NCI-H82 (cell line): ENCODE results near the gene MGAT4A.
"Not testable (repeated sequence)": the region's sequence is repeated elsewhere in the genome, so short reads cannot be mapped to it uniquely, and the experiment has no call there.

Experiments
- DNase-seq: peaks from one replicate; lab custom pipeline; 2025; lab: John Stamatoyannopoulos, UW

Gene MGAT4A

DNA sequence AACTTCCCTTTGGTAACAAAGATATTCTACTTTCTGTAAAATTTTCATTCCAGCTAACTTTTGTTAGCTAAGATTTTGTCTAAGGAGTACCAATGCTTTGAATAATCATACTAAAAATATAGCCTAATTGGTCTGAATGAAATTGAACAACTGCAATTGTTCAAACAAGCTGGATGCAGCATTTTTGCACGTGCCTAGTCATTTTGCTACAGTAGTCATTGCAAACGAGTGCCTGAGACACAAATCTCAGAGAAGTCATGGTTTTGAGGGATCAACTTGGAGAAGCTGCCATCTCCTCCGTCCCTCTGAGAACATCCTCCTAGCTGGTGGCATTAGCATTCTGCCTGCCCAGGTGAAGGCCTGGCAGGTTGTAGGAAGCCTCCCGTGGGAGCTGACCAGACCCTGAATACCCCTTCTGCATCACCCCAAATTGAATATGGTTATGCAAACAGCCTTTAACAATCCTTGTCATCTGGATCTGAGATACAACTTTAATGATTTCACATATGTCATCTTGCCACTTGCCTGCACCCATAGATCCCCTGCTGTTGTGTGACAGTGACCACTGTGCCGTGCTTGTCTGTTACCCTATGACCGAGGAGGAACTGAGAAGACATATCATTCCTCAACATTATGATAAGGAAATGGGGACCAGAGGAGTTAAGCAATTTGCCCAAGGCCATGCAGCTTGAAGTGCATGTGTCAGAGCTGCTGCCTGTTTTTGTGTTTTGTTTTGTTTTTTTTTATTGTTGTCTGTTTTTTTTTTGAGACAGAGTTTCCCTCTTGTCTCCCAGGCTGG is 29.1 kb upstream of the MGAT4A start:
- no peak for DNase-seq

GRCh38 chr2:98759338-98759737 is 28.4 kb upstream of the MGAT4A start:
- DNase-seq, result no peak

- no peak for DNase-seq
Measured at GRCh38 chr2:98757904-98758421, 27.0 kb upstream of the MGAT4A start.

GRCh38 chr2:98753801-98754200 is 22.9 kb upstream of the MGAT4A start:
- DNase-seq, result no peak

GRCh38 chr2:98752711-98753110 is 21.8 kb upstream of the MGAT4A start:
- DNase-seq, result not testable (repeated sequence)

- no peak for DNase-seq
Measured at GRCh38 chr2:98751748-98752147, 20.8 kb upstream of the MGAT4A start.

DNA sequence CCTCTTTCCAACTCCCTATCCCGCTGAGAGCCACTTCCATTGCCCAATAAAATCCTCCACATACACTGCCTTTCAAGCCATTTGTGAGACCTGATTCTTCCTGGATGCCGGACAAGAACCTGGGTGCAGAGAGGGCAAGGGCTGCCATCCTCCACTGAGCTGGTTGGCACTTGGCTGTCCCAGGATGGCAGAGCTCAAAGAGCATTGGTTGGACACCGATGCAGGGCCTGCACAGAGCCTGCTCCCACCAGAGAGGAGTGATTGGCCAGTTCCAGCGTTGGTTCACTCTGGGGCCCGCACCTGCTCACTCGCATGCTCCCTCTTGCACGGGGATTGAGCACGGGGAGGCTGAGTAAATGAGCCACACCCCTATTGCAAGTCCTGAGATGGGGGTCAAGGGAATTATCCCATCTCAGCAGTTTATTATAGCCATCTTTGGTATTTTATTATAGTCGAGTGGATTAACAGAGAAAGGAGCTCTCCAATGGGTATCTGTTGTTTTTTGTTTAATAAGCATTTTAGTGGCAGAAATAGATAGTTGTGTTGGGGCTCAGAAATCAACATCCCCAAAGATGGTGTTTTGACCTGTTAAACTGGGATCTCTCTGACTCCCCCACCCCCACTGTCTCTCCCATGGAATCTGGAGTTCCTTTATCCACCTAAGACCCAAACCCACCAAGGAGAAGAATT is 19.8 kb upstream of the MGAT4A start:
- no peak for DNase-seq

DNA sequence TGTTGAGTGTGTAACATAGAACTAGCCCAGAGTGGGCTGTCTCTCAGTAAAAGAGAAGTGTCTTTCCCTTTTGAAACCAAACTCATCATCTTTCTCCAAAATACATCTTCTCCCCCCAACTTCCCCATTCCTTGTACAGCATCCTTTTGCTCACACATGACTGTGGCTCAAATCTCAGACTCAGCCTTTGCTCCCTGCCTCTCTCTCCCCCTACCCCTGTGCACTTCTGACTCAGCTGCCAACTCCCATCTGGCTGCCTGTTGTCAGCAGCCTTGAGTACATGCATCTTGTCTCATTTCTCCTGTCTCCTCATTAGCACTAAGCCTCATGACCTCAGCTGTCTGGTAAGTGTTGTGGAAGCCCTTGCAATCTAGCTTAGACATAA is 18.1 kb upstream of the MGAT4A start:
- DNase-seq, result peak; percentile 13

DNA sequence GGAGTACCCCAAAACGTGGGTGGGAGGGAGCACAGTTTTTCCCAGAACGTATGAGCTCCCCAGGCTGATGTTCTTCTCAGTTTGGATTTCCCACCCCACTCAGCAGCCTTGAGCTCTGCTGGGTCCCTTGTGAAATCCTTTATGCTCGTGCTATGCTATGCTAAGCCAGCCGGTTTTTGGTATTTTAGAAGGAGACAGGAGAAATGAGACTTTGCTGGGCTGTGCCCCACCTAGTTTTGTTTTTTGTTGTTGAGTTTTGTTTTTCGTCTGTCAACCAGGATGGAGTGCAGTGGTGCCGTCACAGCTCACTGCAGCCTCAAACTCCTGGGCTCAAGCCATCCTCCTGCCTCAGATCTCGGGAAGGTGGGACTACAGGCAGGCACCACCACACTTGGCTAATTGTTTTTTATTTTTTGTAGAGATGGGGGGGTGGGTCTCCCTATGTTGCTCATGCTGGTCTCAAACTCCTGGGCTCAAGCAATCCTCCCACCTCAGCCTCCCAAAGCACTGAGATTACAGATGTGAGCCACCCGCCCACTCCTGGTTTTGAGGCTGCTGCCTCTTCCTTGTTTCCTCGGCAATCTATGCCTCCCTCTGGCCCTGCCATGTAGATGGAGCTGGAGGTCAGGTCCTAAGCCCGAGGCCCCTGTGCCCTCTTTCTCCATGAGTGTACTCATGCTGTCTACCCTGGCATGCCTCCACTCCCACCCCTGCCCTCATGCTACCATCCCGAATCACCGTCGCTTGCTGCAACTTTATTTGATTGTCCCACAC is 17.5 kb upstream of the MGAT4A start:
- no peak for DNase-seq

DNA sequence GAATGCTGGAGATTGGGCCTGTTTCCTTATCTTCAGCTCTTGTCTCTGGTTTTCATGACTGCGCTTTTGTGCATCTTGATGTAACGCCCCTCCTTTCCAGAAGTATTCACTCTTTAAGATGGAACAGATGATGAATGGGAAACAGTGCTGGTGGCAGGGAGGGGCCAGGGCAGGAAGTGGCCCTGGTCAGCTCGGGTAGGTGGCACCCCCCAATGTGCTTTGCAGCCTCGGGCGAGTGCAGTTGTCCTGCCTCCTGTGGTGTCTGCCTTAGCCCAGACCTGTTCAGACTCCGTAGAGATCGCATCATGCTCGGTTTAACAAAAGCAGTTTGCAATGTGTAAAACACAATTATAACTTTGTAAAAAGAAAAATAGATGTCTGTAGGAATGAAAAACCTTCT is 17.0 kb upstream of the MGAT4A start:
- no peak for DNase-seq

DNA sequence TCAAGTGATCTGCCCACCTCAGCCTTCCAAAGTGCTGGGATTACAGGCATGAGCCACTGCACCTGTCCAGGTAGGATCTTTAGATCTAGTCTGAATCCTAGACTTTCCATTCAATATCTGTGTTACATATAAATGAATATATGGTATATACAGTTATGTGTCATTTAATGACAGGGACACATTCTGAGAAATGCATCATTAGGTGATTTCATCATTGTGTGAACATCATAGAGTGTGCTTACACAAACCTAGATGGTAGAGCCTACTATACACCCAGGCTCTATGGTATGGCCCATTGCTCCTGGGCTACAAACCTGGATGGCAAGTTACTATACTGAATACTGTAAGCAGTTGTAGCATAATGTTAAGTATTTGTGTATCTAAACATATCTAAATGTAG is 15.5 kb upstream of the MGAT4A start:
- DNase-seq, result no peak

- DNase-seq, result no peak
Measured at GRCh38 chr2:98744595-98744994, 13.7 kb upstream of the MGAT4A start.

GRCh38 chr2:98743835-98744234 is 12.9 kb upstream of the MGAT4A start:
- DNase-seq, result no peak

GRCh38 chr2:98739020-98739419 is 8.1 kb upstream of the MGAT4A start:
- DNase-seq, result no peak

DNA sequence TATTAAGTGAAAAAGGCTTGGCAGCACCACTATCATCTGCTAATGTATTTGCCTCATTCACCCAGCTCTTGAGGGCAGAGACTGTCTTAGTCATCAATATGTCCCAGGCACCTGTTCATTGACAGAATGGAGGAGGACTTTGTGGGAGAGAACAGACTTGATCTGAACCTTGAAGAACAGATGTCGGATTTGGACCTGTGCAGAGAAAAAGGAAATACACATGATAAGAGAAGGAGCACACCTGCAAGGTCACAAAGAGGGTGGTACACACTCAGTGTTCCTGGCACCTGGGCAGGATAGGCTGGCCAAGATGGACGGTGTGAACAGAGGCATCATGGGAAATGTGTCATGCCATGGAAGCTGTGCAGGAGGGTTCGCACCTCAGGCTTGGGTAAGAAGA is 7.4 kb upstream of the MGAT4A start:
- DNase-seq, result no peak

DNA sequence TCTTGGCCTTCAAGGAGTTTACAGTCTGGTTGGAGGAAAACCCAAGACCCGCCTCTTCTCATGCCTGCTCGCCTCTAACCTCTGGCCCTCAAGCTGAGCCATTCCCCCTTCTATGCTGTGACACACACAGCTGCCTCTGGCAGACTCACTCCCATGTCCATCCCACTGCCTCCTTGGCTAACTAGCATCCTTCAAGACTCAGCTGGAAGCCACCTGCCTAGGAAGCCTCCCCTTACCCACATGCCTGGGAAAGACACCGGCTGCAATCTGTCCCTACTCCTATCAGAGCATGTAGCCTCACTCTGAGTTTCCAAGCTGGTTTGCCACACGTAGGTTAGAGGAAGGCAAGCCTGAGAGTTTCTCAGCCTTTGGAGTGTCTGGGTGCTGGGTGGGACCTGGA is 6.9 kb upstream of the MGAT4A start:
- DNase-seq, result no peak

GRCh38 chr2:98736464-98736889 is 5.5 kb upstream of the MGAT4A start:
- DNase-seq, result no peak

GRCh38 chr2:98734823-98735260 is 3.9 kb upstream of the MGAT4A start:
- peak; percentile 6 for DNase-seq

DNA sequence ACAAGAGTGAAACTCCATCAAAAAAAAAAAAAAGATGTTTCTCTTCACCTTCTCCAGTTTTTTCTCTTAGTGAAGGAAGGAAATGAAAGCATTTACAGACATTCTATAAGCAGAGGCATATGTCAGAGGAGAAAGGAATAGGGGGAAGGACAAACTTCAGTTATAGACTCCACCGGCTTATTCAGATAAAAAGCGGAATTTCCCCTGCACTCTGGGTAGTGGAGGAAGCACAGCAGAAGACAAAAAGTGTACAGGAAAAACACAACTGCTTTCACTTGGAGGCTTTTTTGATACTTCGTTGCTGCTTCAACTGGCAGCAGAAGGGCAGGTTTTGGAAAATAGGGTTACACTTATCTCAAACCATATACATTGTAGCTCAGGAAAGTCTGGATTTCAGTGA is 3.2 kb upstream of the MGAT4A start:
- no peak for DNase-seq

DNA sequence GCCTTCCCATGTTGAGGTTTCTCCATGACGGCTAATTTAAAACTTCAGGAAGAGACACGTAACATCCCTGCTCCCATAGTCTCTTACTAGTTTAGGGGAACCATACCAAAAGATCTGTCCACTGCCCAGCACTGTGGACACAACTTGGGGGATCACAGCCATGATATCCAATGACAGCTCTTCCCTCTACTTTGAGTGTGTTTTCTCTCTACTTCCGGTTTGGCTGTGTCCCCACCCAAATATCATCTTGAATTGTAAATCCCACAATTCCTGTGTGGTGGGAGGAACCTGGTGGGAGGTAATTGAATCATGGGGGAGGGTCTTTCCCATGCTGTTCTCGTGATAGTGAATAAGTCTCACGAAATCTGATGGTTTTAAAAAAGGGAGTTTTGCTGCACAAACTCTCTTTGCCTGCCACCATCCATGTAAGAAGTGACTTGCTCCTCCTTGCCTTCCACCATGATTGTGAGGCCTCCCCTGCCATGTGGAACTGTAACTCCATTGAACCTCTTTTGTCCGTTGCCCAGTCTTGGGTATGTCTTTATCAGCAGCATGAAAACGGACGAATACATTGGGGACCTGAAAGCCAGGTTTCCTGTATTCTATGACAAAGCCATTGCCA is 1.6 kb upstream of the MGAT4A start:
- DNase-seq, result no peak

- DNase-seq, result no peak
Measured at GRCh38 chr2:98731894-98732349, 990 bp upstream of the MGAT4A start.

- peak; percentile 57 for DNase-seq
Measured at GRCh38 chr2:98730707-98731040, 258 bp downstream of the MGAT4A start.
